K562 (cell line): Measurements from ENCODE around the gene LCLAT1. TPM values are rescaled to one million over a fixed set of nuclear protein-coding genes. Genes with fewer than 3 reads are reported as not detected.

Experiments used
- ATAC-seq: fragments of 200-7000 bp; cut with Tn5 transposase; 3 replicates; pipeline ENCODE4 v1.9.1; 2020; ENCODE audit warnings: moderate library complexity
- BruUV-seq: library from RNA; stranded (reverse); fragments of 400-500 nt; replicated peaks from 2 replicates; lab custom pipeline; 2021; lab: Mats Ljungman, UMichigan
- CTCF ChIA-PET: fragments of 300-600 bp; formaldehyde crosslinking; extraction: SDS; loops from one replicate; lab custom pipeline; 2021; ENCODE audit warnings: low intra/inter-chr PET ratio; lab: Yijun Ruan, JAX
- POLR2A ChIA-PET: fragments of 300-600, 350-650 bp; sonication (Branson Sonifier 250); formaldehyde crosslinking; extraction: SDS; loops from one replicate; lab custom pipeline; 2021; ENCODE audit warnings: antibody characterized with exemption, inconsistent platforms; lab: Yijun Ruan, JAX
- DNase-seq, 4 experiments: peaks; one replicate each; pipeline versions ENCODE4 v3.0.0 to v3.0.0-alpha.2; 2011 to 2018; ENCODE audit warnings: low spot score in 3 of 4, mixed read lengths in 3 of 4; ENCODE audit errors: extremely low read depth in 1 of 4
- FAIRE-seq: peaks from 2 replicates; lab custom pipeline; 2011; peaks lifted over from hg19 to GRCh38; lab: Jason Lieb, UNC
- H2AFZ ChIP-seq: 2 replicates; pipeline ENCODE4 v1.6.0; 2011; ENCODE audit warnings: low read depth, low read length, control low read depth, inconsistent platforms
- H3K27ac ChIP-seq: fragments of 200-600 bp; 3 replicates; pipeline ENCODE4 v1.8.0; 2011; ENCODE audit warnings: low read depth, mild to moderate bottlenecking, control low read depth, inconsistent platforms, low read length, moderate library complexity, mixed read lengths; ENCODE audit errors: extremely low read depth
- H3K27me3 ChIP-seq, 2 experiments: fragments of 300-600 bp in 1 of 2; 2 replicates in 1 of 2; 3 replicates in 1 of 2; pipeline versions ENCODE4 v1.6.0 to v1.8.0; 2011; ENCODE audit warnings: inconsistent platforms in 2 of 2, low read length in 2 of 2, mild to moderate bottlenecking in 1 of 2, mixed read lengths in 1 of 2, moderate library complexity in 1 of 2; ENCODE audit not compliant: control insufficient read depth in 2 of 2, insufficient read depth in 2 of 2
- H3K36me3 ChIP-seq: fragments of 300-600 bp; 3 replicates; pipeline ENCODE4 v1.8.0; 2011; ENCODE audit warnings: mild to moderate bottlenecking, low read length, inconsistent platforms; ENCODE audit not compliant: control insufficient read depth, insufficient read depth
- H3K4me1 ChIP-seq, 2 experiments: fragments of 200-600 bp in 1 of 2; replicated peaks in 1 of 2; 2 replicates in 1 of 2; 3 replicates in 1 of 2; pipeline versions ENCODE4 v1.5.1 to v1.8.0; 2011; ENCODE audit warnings: inconsistent platforms in 2 of 2, low read length in 2 of 2, mild to moderate bottlenecking in 1 of 2, mixed read lengths in 1 of 2, moderate library complexity in 1 of 2; ENCODE audit not compliant: control insufficient read depth in 2 of 2, insufficient read depth in 2 of 2
- H3K4me2 ChIP-seq: 2 replicates; pipeline ENCODE4 v1.6.1; 2011; ENCODE audit warnings: low read length, control low read depth, inconsistent platforms, mixed read lengths; ENCODE audit not compliant: insufficient read depth
- H3K4me3 ChIP-seq: fragments of 200-600 bp; sonication (generic), shearing (Covaris generic); 2 replicates; pipeline ENCODE4 v1.5.1; 2016; ENCODE audit warnings: control low read depth, inconsistent platforms
- H3K79me2 ChIP-seq: fragments of 200-600 bp; 3 replicates; pipeline ENCODE4 v1.8.0; 2011; ENCODE audit warnings: low read length, inconsistent platforms; ENCODE audit not compliant: control insufficient read depth, insufficient read depth
- H3K9ac ChIP-seq, 2 experiments: 2 replicates each; pipeline versions ENCODE4 v1.6.0 to v1.6.1; 2011; ENCODE audit warnings: low read depth in 2 of 2, low read length in 2 of 2, control low read depth in 1 of 2, inconsistent platforms in 1 of 2, mild to moderate bottlenecking in 1 of 2, mixed read lengths in 1 of 2; ENCODE audit not compliant: insufficient read depth in 1 of 2
- H3K9me1 ChIP-seq: one replicate; pipeline ENCODE4 v1.6.0; 2011; ENCODE audit warnings: inconsistent platforms, mild to moderate bottlenecking, low read length, moderate library complexity; ENCODE audit not compliant: control insufficient read depth, insufficient read depth
- H3K9me3 ChIP-seq: replicated peaks from 2 replicates; pipeline ENCODE4 v1.5.1; 2011; ENCODE audit warnings: low read depth, low read length, inconsistent platforms; ENCODE audit not compliant: control insufficient read depth, insufficient read depth
- H4K20me1 ChIP-seq: replicated peaks from 2 replicates; pipeline ENCODE4 v1.6.1; 2011; ENCODE audit warnings: low read length, inconsistent platforms, mixed read lengths; ENCODE audit not compliant: control insufficient read depth, insufficient read depth
- ARHGAP35 ChIP-seq: fragments of 450-650 bp; IDR thresholded peaks from 2 replicates; pipeline ENCODE4 v1.6.1; 2018; ENCODE audit not compliant: partially characterized antibody
- ATF7 ChIP-seq: fragments of 450-650 bp; IDR thresholded peaks from 2 replicates; pipeline ENCODE4 v1.7.1; 2014; ENCODE audit warnings: mild to moderate bottlenecking, moderate library complexity
- COPS2 ChIP-seq: fragments of 450-650 bp; conservative IDR thresholded peaks from 2 replicates; pipeline ENCODE4 v1.6.1; 2016; ENCODE audit warnings: mild to moderate bottlenecking, moderate library complexity
- ETS2 ChIP-seq: IDR thresholded peaks from 2 replicates; pipeline ENCODE4 v1.6.1; 2016; ENCODE audit warnings: borderline replicate concordance, missing genetic modification characterization, mild to moderate bottlenecking, moderate library complexity, missing compliant biosample characterization; ENCODE audit not compliant: poor library complexity, severe bottlenecking
- ETV6 ChIP-seq, 3 experiments: fragments of 150-350 bp in 1 of 3; sonication (generic) in 1 of 3; formaldehyde crosslinking in 1 of 3; IDR thresholded peaks; 2 replicates each; pipeline versions ENCODE4 v1.6.1 to v1.8.0; 2014 to 2022; ENCODE audit warnings: borderline replicate concordance in 2 of 3, low read depth in 2 of 3, antibody characterized with exemption in 1 of 3, low read length in 1 of 3, mild to moderate bottlenecking in 1 of 3, missing genetic modification reagents in 1 of 3
- HDAC3 ChIP-seq: fragments of 450-650 bp; IDR thresholded peaks from 2 replicates; pipeline ENCODE4 v1.6.1; 2018; ENCODE audit warnings: borderline replicate concordance, mild to moderate bottlenecking, moderate library complexity; ENCODE audit not compliant: partially characterized antibody
- HNRNPUL1 ChIP-seq: fragments of 200-400 bp; formaldehyde crosslinking; IDR thresholded peaks from 2 replicates; pipeline ENCODE4 v1.6.1; 2017; ENCODE audit warnings: low read length
- KLF1 ChIP-seq: fragments of 450-650 bp; IDR thresholded peaks from 2 replicates; pipeline ENCODE4 v1.6.1; 2016; ENCODE audit warnings: missing genetic modification characterization, missing compliant biosample characterization
- PPARD ChIP-seq: fragments of 250-450 bp; sonication (Bioruptor Pico); IDR thresholded peaks from 2 replicates; pipeline ENCODE4 v1.8.0; 2022; ENCODE audit warnings: inconsistent platforms, mild to moderate bottlenecking, moderate library complexity
- SMARCA5 ChIP-seq: fragments of 450-650 bp; IDR thresholded peaks from 2 replicates; pipeline ENCODE4 v1.6.1; 2016
- SMARCB1 ChIP-seq: IDR thresholded peaks from 2 replicates; pipeline ENCODE4 v1.6.1; 2011; ENCODE audit warnings: improper control_type of control experiment, low read depth; ENCODE audit not compliant: insufficient read length
- SNRNP70 ChIP-seq: fragments of 200-400 bp; formaldehyde crosslinking; optimal IDR thresholded peaks from 2 replicates; pipeline ENCODE3; 2017; ENCODE audit warnings: low read depth, low read length
- ZNF3 ChIP-seq: fragments of 250-450 bp; sonication (Bioruptor Pico); IDR thresholded peaks from 2 replicates; pipeline ENCODE4 v1.5.0; 2021; ENCODE audit warnings: mild to moderate bottlenecking, moderate library complexity
- ZNF699 ChIP-seq: fragments of 250-450 bp; sonication (Bioruptor Pico); IDR thresholded peaks from 2 replicates; pipeline ENCODE4 v1.8.0; 2021; ENCODE audit warnings: mild to moderate bottlenecking, moderate library complexity; ENCODE audit not compliant: insufficient replicate concordance
- ZNF79 ChIP-seq: fragments of 250-450 bp; sonication (Bioruptor Pico); IDR thresholded peaks from 2 replicates; pipeline ENCODE4 v1.4.0; 2020; ENCODE audit warnings: low read depth, mild to moderate bottlenecking, moderate library complexity
- WGBS: fragments of 100-300 bp; shearing (Covaris generic); methylation state at CpG from one replicate; pipeline ENCODE4 v1.1.6; 2016; ENCODE audit warnings: low coverage, mixed read lengths; ENCODE audit not compliant: insufficient coverage; ENCODE audit errors: missing lambda C conversion rate; 5-methylcytosine and 5-hydroxymethylcytosine counted together
- in situ Hi-C: fragments of 300-500 bp; cut with MboI; formaldehyde crosslinking; loops from 4 replicates; pipeline ENCODE4 v1.15.0; 2018; ENCODE audit warnings: inconsistent platforms, mixed read lengths
- intact Hi-C: fragments of 100-400 bp; cut with micrococcal nuclease; formaldehyde crosslinking; loops from 2 replicates; pipeline ENCODE4 v1.14.2; 2022
- polyA plus RNA-seq, 8 experiments: library from polyadenylated mRNA; depleted of rRNA in 4 of 8; stranded (reverse) in 5 of 8; unstranded in 3 of 8; fragments of >200 nt; fragmentation: Nextera tagmentation in 2 of 8; fragmentation: Illumina TruSeq in 1 of 8; extraction: Ambion mirVana in 2 of 8; extraction: Trizol in 1 of 8; gene quantifications; 2 replicates each; pipeline versions ENCODE4 v1.2.1 to v1.2.3, GENCODE V29; 2011 to 2014; ENCODE audit warnings: inconsistent platforms in 1 of 8, missing spikeins in 1 of 8
- total RNA-seq, 7 experiments: library from RNA; depleted of rRNA in 6 of 7; stranded (reverse); fragments of >200 nt in 6 of 7; fragmentation: Illumina TruSeq in 2 of 7; extraction: Trizol in 2 of 7; gene quantifications; 2 replicates each; pipeline versions ENCODE4 v1.2.1 to v1.2.3, GENCODE V29; 2011 to 2021; ENCODE audit warnings: low replicate concordance in 1 of 7
- TF ChIP-seq, protein P1 (sequence below): sonication (generic); formaldehyde crosslinking; IDR thresholded peaks from 2 replicates; pipeline ENCODE4 v1.8.1; 2023; ENCODE audit warnings: mild to moderate bottlenecking, missing genetic modification reagents
- TF ChIP-seq, protein P2 (sequence below): IDR thresholded peaks from 2 replicates; pipeline ENCODE4 v1.6.1; 2014; ENCODE audit warnings: antibody characterized with exemption
- TF ChIP-seq, protein P3 (sequence below), 2 experiments: fragments of 450-650 bp in 1 of 2; sonication (generic) in 1 of 2; formaldehyde crosslinking in 1 of 2; IDR thresholded peaks in 1 of 2; conservative IDR thresholded peaks in 1 of 2; 2 replicates each; pipeline versions ENCODE4 v1.6.1 to v1.8.1; 2016 to 2023; ENCODE audit warnings: mild to moderate bottlenecking in 2 of 2, moderate library complexity in 2 of 2, inconsistent platforms in 1 of 2, missing genetic modification reagents in 1 of 2
- TF ChIP-seq, protein P4 (sequence below): fragments of 250-450 bp; sonication (Bioruptor Pico); IDR thresholded peaks from 2 replicates; pipeline ENCODE4 v1.8.0; 2021; ENCODE audit warnings: moderate library complexity, mild to moderate bottlenecking, inconsistent platforms

The LCLAT1 gene
- total and polyA plus RNA-seq, 9 of the 15 experiments (the other 6 are each of a cell fraction or from before 2014, with no cell fraction given): 8.9 to 63.3 (median 25.4) TPM

DNA sequence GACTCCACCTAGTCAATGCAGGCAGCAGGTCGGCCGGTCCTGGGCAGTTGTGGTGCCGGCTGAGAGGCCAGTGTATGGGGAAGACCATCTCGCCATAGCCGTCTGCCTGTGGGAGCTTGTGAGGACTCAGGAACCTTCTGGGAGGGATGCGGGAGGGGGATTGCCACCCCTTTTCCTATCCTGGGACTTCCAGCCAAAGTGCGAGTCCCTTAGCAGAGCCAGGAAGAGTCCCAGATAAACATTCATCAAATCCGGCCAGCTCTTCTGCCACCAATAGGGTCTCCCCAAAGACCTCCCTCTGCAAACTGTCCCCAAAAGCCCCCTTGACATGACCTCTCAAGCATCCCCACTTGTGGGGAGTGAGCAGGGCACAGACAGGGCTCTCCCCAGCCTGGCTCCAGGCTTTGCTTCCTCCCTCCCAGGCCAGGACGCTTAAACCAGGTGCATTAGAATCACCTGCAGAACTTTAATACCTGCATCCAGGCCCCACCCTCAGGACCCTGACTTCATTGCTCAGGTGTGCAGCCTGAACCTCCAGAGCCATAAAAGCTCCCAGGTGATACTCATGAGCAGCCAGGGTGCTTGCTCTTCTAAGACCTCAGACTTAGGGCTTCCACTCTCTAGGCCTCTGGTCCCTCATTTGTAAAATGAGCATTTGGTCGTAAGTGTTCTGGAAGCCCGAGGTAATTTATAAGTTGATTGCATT is 200.9 kb downstream of the LCLAT1 start:
- H4K20me1 ChIP-seq: no peaks in the 10 kb centered on the region
- TF ChIP-seq ETV6 (IDR thresholded peaks at IDR 0.05; ENCODE audit: borderline replicate concordance in 1 of 2, low read depth in 2 of 2, low read length in 1 of 2) (no peak), ETV6 (CRISPR knock-in tag; IDR thresholded peaks at IDR 0.05; ENCODE audit: borderline replicate concordance) (no peak), SMARCA5 (no peak), ZNF79 (CRISPR knock-in tag) (no peak), ATF7 (no peak), KLF1 (no peak), ETS2 (tag) (no peak), PPARD (CRISPR knock-in tag) (no peak), SNRNP70 (no peak), COPS2 (no peak), HDAC3 (no peak), ARHGAP35 (no peak), ZNF3 (CRISPR knock-in tag) (no peak), ZNF699 (CRISPR knock-in tag) (no peak), SMARCB1 (no peak), HNRNPUL1 (no peak)
- TF ChIP-seq, protein P1, sequence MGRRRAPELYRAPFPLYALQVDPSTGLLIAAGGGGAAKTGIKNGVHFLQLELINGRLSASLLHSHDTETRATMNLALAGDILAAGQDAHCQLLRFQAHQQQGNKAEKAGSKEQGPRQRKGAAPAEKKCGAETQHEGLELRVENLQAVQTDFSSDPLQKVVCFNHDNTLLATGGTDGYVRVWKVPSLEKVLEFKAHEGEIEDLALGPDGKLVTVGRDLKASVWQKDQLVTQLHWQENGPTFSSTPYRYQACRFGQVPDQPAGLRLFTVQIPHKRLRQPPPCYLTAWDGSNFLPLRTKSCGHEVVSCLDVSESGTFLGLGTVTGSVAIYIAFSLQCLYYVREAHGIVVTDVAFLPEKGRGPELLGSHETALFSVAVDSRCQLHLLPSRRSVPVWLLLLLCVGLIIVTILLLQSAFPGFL (CRISPR knock-in tag): no peak
- TF ChIP-seq, protein P2, sequence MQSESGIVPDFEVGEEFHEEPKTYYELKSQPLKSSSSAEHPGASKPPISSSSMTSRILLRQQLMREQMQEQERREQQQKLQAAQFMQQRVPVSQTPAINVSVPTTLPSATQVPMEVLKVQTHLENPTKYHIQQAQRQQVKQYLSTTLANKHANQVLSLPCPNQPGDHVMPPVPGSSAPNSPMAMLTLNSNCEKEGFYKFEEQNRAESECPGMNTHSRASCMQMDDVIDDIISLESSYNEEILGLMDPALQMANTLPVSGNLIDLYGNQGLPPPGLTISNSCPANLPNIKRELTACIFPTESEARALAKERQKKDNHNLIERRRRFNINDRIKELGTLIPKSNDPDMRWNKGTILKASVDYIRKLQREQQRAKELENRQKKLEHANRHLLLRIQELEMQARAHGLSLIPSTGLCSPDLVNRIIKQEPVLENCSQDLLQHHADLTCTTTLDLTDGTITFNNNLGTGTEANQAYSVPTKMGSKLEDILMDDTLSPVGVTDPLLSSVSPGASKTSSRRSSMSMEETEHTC: no peak
- TF ChIP-seq, protein P3, sequence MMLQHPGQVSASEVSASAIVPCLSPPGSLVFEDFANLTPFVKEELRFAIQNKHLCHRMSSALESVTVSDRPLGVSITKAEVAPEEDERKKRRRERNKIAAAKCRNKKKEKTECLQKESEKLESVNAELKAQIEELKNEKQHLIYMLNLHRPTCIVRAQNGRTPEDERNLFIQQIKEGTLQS (IDR thresholded peaks at IDR 0.05): no peak
- TF ChIP-seq, protein P3 (CRISPR knock-in tag; conservative IDR thresholded peaks at IDR 0.05): no peak
- TF ChIP-seq, protein P4, sequence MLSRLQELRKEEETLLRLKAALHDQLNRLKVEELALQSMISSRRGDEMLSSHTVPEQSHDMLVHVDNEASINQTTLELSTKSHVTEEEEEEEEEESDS (CRISPR knock-in tag): no peak
- TF ChIP-seq, all 486 proteins: peak for 0
- no TSS peak for BruUV-seq
- ChIA-PET CTCF (no interaction called here), POLR2A (no interaction called here)
- Histone ChIP-seq H3K9ac (no peak overlapping the region), H3K36me3 (no peaks in the 10 kb centered on the region), H3K9me3 (no peaks in the 10 kb centered on the region), H3K4me1 (no peaks in the 10 kb centered on the region), H3K4me3 (no peak overlapping the region), H3K27ac (no peak overlapping the region), H3K4me2 (no peak overlapping the region), H3K27me3 (peaks cover 0 to 17% of the 10 kb centered on the region in 2 experiments; a peak in 3 of 5 replicates), H3K9me1 (no peaks in the 10 kb centered on the region), H3K79me2 (no peaks in the 10 kb centered on the region), H2AFZ (no peak overlapping the region)
- DNase-seq: no peak
- ATAC-seq: 0 out of 3 replicates have a peak, but pooled peaks have one; percentile 16
- 29% methylated on average over 11 of the region's 11 CpGs for WGBS
- no peak for FAIRE-seq
- in situ Hi-C loops (no loop called here), intact Hi-C loops (no loop called here)
